GM12801 (cell line): ENCODE results near the gene FABP1.

Experiments used
- CTCF ChIP-seq: IDR thresholded peaks from one replicate; pipeline ENCODE4 v1.5.1; 2011; ENCODE audit warnings: control low read depth; ENCODE audit not compliant: insufficient read length; ENCODE audit errors: extremely low read depth

The FABP1 gene

DNA sequence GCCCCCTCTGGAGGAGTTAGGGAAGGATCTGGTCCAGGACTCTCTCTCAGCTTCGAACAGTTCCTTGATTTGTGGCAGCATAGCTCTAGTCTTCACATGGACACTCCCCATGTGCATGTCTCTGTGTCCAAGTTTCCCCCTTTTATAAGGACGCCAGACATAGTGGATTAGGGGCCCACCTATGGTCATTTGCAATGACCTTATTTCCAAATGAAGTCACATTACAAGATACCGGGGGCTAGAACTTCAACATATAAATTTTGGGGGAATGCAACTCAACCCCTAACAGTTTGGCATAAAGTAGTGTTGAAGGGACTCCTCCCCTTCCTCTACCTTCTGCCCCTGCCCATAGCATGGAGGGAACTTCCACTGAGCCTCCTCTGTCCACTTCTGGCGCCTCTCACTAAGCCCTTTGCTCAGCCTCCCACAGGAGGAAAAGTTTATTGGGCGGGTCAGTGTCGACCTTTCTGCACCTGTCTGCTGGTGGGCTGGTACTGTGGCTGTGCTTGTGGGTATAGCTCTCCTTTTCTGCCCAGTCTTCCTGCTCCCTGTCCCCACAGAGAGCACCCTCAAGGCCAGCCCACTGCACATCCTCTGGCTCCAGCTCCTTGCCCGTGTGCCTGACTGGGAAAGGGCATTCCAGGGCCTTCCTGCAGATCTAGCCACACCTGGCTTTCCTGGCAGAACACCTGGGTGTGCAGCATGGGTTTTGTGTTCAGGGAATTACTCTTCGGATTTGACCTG lies 5.5 kb downstream of the FABP1 start:
- TF ChIP-seq CTCF = no peak

DNA sequence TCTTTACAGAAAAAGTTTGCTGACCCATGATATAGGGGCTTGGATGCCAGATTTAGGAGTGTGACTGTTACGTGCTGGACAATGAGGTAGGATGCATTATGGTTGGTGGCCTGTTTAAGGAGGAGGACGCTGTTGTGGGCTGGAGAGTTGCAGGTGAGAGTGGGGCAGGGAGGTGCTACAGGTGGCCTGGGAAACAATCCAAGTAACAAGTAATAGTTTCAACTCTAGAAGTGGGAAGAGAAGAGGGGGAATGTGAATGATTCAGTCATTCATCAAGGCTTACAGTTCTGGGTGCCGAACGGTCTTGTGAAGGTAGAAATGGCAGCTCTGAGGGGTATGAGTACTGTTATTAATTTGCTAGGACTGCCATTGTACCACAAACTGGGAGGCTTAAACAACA lies 6.2 kb downstream of the FABP1 start:
- TF ChIP-seq CTCF = no peak

GRCh38 chr2:88117973-88118372 lies 9.9 kb downstream of the FABP1 start:
- TF ChIP-seq CTCF = no peak

- no peak for TF ChIP-seq CTCF
These were observed 11.0 kb downstream of the FABP1 start for GRCh38 chr2:88116669-88117432.

GRCh38 chr2:88115825-88116518 lies 11.9 kb downstream of the FABP1 start:
- TF ChIP-seq CTCF = no peak

DNA sequence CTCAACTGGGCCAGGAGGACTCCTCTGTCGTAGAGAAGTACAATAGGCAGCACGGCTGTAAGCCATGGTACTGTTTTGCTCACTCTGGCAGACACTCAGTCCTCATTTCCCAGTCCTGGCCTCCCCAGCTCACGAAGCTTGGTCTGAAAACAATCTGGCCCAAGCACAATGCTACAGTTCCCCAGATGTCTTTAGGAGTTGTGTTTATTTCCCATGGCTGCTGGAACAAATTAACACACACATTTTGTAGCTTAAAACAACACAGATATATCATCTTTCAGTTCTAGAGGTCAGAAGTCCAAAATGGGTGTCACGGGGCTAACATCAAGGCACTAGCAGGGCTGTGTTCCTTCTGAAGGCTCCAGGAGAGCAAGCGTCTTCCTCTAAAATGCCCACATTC lies 13.0 kb downstream of the FABP1 start:
- TF ChIP-seq CTCF = no peak

GRCh38 chr2:88113069-88113468 lies 14.8 kb downstream of the FABP1 start:
- no peak for TF ChIP-seq CTCF
